Heart left ventricle (tissue), 13 donors: Measurements from ENCODE around the gene CCNQ.

Source experiments
- CTCF ChIP-seq, 12 donors: fragments of 200-600 bp; sonication (generic) in 4 of 12; IDR thresholded peaks; one replicate each; pipeline versions ENCODE4 v1.5.0 to v1.8.0; 2018 to 2022; ENCODE audit warnings: antibody characterized with exemption in 12 of 12, mild to moderate bottlenecking in 5 of 12
- POLR2A ChIP-seq, 2 donors: fragments of 450-650 bp; IDR thresholded peaks; one replicate each; pipeline ENCODE4 v1.6.1; 2017; ENCODE audit warnings: antibody characterized with exemption in 2 of 2, mild to moderate bottlenecking in 2 of 2, moderate library complexity in 2 of 2
- donor health status: ischemic (EF 13 %, LVEDD 7.1; RV severe dilation, severe dysfunction).
- donor health status: DM: no; HTN: yes; CAD: no.
- donor health status: DM: no; HTN: no; CAD: no.
- donor health status: ischemic (EF 25% LVEDD 6.9; RV normal size, moderate dysfunction).
- donor health status: ischemic (EF 25% LVEDD 5.7; RV mildly dilated, moderate dysfunction).
- donor health status: ischemic (EF 35%, LVEDD 5.7; RV mildly dilated, moderate dysfunction).
- donor health status: nonischemic (EF 11% LVEDD 7.7; RV severe dilation, severe dysfunction).
- donor health status: DM: yes; HTN: yes; CAD: no.
- donor health status: PGD.
- donor health status: ischemic (EF 29% LVEDD 5.4; RV normal size, mild dysfunction).
- donor health status: nonischemic (EF 23%, LVEDD 6.1; RV moderate dilation, normal function).

- TF ChIP-seq POLR2A (IDR thresholded peaks at IDR 0.05) (no peak), CTCF (IDR thresholded peaks at IDR 0.05) (no peak)
These were observed 23.1 kb upstream of the CCNQ start for GRCh38 chrX:153621949-153622598.
